SK-N-SH treated with all-trans-retinoic acid at 6 μM for 48 hours (cell line): Measurements from ENCODE around the gene LDHD.

Experiments used
- ARNTL ChIP-seq: fragments of 450-650 bp; formaldehyde crosslinking; IDR thresholded peaks from 2 replicates; pipeline ENCODE4 v1.5.0; 2020; ENCODE audit warnings: low read depth, mild to moderate bottlenecking, moderate library complexity, borderline replicate concordance
- RARB ChIP-seq: fragments of 250-450 bp; sonication (Bioruptor Pico); IDR thresholded peaks from 2 replicates; pipeline ENCODE4 v1.8.0; 2021; ENCODE audit warnings: mild to moderate bottlenecking, moderate library complexity
- TCF4 ChIP-seq: fragments of 250-450 bp; sonication (Bioruptor Pico); IDR thresholded peaks from 2 replicates; pipeline ENCODE4 v1.8.0; 2021; ENCODE audit warnings: mild to moderate bottlenecking, moderate library complexity, borderline replicate concordance
- ZFP30 ChIP-seq: fragments of 450-650 bp; formaldehyde crosslinking; IDR thresholded peaks from 2 replicates; pipeline ENCODE4 v1.5.0; 2022; ENCODE audit warnings: mild to moderate bottlenecking, moderate library complexity

- TF ChIP-seq RARB (CRISPR knock-in tag): no peak
- no peak for TF ChIP-seq ARNTL (CRISPR knock-in tag)
- no peak for TF ChIP-seq TCF4
- TF ChIP-seq ZFP30 (CRISPR knock-in tag): no peak
Measured at GRCh38 chr16:75086688-75087374, 29.7 kb downstream of the LDHD start.
